ENCODE results near the gene PLEKHH2.

DNA sequence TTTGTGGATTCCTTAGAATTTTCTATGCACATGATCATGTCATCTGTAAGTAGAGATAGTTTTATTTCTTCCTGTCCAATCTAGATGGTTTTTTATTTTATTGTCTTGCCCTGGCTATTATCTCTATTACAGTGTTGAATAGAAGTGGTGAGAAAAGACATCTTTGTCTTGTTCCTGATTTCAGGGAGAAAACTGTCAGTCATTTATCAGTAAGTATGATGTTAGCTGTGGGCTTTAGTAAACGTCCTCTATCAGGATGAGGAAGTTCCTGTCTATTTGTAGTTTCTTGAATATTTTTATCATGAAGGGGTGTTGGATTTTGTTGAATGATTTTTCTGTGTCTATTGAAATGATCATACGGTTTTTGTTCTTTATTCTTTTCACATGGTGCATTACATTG, 5.3 kb downstream of the PLEKHH2 start:
- no peak for TF ChIP-seq CREB1 (CRISPR knock-in tag; IDR thresholded peaks at IDR 0.05; ENCODE audit: low read depth)
- TF ChIP-seq, protein P1, sequence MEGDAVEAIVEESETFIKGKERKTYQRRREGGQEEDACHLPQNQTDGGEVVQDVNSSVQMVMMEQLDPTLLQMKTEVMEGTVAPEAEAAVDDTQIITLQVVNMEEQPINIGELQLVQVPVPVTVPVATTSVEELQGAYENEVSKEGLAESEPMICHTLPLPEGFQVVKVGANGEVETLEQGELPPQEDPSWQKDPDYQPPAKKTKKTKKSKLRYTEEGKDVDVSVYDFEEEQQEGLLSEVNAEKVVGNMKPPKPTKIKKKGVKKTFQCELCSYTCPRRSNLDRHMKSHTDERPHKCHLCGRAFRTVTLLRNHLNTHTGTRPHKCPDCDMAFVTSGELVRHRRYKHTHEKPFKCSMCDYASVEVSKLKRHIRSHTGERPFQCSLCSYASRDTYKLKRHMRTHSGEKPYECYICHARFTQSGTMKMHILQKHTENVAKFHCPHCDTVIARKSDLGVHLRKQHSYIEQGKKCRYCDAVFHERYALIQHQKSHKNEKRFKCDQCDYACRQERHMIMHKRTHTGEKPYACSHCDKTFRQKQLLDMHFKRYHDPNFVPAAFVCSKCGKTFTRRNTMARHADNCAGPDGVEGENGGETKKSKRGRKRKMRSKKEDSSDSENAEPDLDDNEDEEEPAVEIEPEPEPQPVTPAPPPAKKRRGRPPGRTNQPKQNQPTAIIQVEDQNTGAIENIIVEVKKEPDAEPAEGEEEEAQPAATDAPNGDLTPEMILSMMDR (conservative IDR thresholded peaks at IDR 0.05; ENCODE audit: low read depth in 2 of 2), result no peak
- TF ChIP-seq REST (IDR thresholded peaks at IDR 0.05; ENCODE audit: unreplicated experiment), result no peak
- TF ChIP-seq, protein P2, sequence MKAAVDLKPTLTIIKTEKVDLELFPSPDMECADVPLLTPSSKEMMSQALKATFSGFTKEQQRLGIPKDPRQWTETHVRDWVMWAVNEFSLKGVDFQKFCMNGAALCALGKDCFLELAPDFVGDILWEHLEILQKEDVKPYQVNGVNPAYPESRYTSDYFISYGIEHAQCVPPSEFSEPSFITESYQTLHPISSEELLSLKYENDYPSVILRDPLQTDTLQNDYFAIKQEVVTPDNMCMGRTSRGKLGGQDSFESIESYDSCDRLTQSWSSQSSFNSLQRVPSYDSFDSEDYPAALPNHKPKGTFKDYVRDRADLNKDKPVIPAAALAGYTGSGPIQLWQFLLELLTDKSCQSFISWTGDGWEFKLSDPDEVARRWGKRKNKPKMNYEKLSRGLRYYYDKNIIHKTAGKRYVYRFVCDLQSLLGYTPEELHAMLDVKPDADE (IDR thresholded peaks at IDR 0.05), result no peak
- TF ChIP-seq, protein P3, sequence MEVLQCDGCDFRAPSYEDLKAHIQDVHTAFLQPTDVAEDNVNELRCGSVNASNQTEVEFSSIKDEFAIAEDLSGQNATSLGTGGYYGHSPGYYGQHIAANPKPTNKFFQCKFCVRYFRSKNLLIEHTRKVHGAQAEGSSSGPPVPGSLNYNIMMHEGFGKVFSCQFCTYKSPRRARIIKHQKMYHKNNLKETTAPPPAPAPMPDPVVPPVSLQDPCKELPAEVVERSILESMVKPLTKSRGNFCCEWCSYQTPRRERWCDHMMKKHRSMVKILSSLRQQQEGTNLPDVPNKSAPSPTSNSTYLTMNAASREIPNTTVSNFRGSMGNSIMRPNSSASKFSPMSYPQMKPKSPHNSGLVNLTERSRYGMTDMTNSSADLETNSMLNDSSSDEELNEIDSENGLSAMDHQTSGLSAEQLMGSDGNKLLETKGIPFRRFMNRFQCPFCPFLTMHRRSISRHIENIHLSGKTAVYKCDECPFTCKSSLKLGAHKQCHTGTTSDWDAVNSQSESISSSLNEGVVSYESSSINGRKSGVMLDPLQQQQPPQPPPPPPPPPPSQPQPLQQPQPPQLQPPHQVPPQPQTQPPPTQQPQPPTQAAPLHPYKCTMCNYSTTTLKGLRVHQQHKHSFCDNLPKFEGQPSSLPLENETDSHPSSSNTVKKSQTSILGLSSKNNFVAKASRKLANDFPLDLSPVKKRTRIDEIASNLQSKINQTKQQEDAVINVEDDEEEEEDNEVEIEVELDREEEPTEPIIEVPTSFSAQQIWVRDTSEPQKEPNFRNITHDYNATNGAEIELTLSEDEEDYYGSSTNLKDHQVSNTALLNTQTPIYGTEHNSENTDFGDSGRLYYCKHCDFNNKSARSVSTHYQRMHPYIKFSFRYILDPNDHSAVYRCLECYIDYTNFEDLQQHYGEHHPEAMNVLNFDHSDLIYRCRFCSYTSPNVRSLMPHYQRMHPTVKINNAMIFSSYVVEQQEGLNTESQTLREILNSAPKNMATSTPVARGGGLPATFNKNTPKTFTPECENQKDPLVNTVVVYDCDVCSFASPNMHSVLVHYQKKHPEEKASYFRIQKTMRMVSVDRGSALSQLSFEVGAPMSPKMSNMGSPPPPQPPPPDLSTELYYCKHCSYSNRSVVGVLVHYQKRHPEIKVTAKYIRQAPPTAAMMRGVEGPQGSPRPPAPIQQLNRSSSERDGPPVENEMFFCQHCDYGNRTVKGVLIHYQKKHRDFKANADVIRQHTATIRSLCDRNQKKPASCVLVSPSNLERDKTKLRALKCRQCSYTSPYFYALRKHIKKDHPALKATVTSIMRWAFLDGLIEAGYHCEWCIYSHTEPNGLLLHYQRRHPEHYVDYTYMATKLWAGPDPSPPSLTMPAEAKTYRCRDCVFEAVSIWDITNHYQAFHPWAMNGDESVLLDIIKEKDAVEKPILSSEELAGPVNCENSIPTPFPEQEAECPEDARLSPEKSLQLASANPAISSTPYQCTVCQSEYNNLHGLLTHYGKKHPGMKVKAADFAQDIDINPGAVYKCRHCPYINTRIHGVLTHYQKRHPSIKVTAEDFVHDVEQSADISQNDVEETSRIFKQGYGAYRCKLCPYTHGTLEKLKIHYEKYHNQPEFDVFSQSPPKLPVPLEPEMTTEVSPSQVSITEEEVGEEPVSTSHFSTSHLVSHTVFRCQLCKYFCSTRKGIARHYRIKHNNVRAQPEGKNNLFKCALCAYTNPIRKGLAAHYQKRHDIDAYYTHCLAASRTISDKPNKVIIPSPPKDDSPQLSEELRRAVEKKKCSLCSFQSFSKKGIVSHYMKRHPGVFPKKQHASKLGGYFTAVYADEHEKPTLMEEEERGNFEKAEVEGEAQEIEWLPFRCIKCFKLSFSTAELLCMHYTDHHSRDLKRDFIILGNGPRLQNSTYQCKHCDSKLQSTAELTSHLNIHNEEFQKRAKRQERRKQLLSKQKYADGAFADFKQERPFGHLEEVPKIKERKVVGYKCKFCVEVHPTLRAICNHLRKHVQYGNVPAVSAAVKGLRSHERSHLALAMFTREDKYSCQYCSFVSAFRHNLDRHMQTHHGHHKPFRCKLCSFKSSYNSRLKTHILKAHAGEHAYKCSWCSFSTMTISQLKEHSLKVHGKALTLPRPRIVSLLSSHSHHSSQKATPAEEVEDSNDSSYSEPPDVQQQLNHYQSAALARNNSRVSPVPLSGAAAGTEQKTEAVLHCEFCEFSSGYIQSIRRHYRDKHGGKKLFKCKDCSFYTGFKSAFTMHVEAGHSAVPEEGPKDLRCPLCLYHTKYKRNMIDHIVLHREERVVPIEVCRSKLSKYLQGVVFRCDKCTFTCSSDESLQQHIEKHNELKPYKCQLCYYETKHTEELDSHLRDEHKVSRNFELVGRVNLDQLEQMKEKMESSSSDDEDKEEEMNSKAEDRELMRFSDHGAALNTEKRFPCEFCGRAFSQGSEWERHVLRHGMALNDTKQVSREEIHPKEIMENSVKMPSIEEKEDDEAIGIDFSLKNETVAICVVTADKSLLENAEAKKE (CRISPR knock-in tag; IDR thresholded peaks at IDR 0.05), result no peak
